ENCODE data around the gene SMTN.

GRCh38 chr22:31104869-31105268 is 23.8 kb downstream of the SMTN start:
- TF ChIP-seq, protein P1, sequence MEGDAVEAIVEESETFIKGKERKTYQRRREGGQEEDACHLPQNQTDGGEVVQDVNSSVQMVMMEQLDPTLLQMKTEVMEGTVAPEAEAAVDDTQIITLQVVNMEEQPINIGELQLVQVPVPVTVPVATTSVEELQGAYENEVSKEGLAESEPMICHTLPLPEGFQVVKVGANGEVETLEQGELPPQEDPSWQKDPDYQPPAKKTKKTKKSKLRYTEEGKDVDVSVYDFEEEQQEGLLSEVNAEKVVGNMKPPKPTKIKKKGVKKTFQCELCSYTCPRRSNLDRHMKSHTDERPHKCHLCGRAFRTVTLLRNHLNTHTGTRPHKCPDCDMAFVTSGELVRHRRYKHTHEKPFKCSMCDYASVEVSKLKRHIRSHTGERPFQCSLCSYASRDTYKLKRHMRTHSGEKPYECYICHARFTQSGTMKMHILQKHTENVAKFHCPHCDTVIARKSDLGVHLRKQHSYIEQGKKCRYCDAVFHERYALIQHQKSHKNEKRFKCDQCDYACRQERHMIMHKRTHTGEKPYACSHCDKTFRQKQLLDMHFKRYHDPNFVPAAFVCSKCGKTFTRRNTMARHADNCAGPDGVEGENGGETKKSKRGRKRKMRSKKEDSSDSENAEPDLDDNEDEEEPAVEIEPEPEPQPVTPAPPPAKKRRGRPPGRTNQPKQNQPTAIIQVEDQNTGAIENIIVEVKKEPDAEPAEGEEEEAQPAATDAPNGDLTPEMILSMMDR (IDR thresholded peaks at IDR 0.05) = peak in 1 of 6 experiments; percentile 26
- no peak for TF ChIP-seq POLR2A (IDR thresholded peaks at IDR 0.05)
